ENCODE measurements around the gene SYNPO2. TPM values are rescaled to one million over a fixed set of nuclear protein-coding genes. Genes with fewer than 3 reads are reported as not detected.

Gene SYNPO2
- total RNA-seq, 1 experiment from 2014 or later, result 0.46 TPM

DNA sequence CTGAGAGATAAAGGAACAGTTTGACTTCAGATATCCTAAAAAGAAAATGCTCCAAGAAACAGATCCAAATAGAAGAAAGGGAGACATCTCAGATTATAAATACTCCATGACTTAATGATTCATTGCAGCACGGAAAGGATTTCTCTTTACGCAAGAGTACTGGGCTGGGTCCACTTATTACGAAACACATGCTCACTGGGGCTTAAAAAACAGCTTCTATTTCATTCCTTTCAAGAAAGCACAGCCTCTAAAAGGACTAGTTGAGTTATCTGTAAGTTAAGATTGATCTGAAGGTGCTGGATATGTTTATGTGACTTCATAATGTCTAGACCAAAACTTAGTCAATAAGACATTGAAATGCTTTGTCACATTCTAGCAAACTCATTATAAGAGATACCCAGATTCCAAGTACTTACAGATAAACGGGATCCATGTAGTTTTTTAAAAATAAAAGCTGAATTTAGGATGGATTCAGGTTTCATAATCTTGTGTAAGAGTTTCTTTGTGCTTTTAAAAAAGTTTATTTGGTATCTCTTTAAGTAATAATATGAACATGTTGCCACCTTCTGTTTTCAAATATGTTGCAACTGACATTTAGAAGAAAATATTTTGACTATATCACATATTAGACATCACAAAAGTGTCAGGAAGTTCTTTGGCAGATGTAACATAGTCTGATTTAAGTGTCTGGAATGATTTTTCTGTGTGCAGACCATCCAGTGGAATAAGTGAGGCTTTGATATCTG, 137.4 kb downstream of the SYNPO2 start:
- H3K4me3 ChIP-seq, result no peak overlapping the region
- H3K36me3 ChIP-seq, result no peaks in the 10 kb centered on the region
- DNase-seq, result peak; percentile 23
- H3K27me3 ChIP-seq, result no peaks in the 10 kb centered on the region
- no peaks in the 10 kb centered on the region for H3K9me3 ChIP-seq

DNA sequence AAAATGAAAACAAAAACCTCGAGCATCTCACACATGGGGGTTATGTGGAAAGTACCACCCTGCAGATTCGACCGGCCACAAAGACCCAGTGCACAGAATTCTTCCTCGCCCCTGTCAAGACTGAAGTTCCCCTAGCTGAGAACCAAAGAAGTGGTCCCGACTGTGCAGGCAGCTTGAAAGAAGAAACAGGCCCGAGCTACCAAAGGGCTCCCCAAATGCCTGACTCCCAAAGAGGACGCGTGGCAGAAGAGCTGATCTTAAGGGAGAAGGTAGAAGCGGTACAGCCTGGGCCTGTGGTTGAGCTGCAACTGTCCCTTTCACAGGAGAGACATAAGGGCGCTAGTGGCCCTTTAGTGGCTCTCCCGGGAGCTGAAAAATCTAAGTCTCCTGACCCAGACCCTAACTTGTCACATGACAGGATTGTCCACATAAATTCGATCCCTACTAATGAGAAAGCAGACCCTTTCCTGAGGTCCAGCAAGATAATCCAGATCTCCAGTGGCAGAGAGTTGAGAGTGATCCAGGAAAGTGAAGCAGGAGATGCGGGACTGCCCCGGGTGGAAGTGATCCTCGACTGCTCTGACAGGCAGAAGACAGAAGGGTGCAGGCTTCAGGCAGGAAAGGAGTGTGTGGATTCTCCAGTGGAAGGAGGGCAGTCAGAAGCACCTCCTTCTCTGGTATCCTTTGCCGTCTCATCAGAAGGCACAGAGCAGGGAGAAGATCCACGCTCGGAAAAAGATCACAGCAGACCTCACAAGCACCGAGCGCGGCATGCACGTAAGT, 138.2 kb downstream of the SYNPO2 start:
- DNase-seq, result no peak
- no peaks in the 10 kb centered on the region for H3K27me3 ChIP-seq
- H3K36me3 ChIP-seq, result no peaks in the 10 kb centered on the region
- H3K4me3 ChIP-seq, result no peak overlapping the region
- H3K9me3 ChIP-seq, result no peaks in the 10 kb centered on the region

- no peaks in the 10 kb centered on the region for H3K36me3 ChIP-seq
- no peaks in the 10 kb centered on the region for H3K27me3 ChIP-seq
- no peaks in the 10 kb centered on the region for H3K9me3 ChIP-seq
- no peak overlapping the region for H3K4me3 ChIP-seq
- no peak for DNase-seq
These were observed 139.2 kb downstream of the SYNPO2 start for GRCh38 chr4:119027811-119028210.

DNA sequence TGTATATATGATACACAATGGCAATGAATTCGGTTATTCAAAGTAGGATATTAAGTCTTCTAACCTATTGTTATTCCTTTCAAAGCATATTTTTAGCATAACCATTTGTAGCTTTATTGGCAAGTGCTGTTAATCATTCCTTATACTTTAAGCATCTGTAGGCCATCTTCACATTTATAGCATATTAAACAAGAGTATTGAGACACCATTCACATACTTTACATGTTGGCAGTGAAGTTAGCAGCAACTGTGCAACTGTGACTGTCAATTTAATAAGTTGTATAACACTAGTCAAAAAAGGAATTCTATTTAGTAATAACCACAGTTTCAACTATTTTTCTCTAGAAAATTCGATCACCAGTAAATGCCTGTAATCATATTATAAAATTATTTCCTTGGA, 139.6 kb downstream of the SYNPO2 start:
- no peaks in the 10 kb centered on the region for H3K9me3 ChIP-seq
- no peak for DNase-seq
- no peaks in the 10 kb centered on the region for H3K36me3 ChIP-seq
- H3K4me3 ChIP-seq, result no peak overlapping the region
- no peaks in the 10 kb centered on the region for H3K27me3 ChIP-seq

DNA sequence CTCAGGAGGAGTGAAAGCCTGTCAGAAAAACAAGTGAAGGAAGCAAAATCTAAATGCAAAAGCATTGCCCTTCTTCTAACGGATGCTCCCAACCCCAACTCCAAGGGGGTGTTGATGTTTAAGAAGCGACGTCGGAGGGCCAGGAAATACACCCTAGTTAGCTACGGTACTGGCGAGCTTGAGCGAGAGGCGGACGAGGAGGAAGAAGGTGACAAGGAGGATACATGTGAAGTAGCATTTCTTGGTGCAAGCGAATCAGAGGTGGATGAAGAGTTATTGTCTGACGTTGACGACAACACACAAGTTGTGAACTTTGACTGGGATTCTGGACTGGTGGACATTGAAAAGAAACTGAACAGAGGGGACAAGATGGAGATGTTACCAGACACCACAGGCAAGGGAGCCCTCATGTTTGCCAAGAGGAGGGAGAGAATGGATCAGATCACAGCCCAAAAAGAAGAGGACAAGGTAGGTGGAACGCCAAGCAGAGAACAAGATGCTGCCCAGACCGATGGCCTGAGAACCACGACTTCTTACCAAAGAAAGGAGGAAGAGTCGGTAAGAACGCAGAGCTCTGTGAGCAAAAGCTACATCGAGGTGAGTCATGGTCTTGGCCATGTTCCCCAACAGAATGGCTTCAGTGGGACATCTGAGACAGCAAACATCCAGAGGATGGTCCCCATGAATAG, 141.3 kb downstream of the SYNPO2 start:
- H3K36me3 ChIP-seq, result no peaks in the 10 kb centered on the region
- no peaks in the 10 kb centered on the region for H3K9me3 ChIP-seq
- no peak overlapping the region for H3K4me3 ChIP-seq
- H3K27me3 ChIP-seq, result no peaks in the 10 kb centered on the region
- DNase-seq, result no peak

DNA sequence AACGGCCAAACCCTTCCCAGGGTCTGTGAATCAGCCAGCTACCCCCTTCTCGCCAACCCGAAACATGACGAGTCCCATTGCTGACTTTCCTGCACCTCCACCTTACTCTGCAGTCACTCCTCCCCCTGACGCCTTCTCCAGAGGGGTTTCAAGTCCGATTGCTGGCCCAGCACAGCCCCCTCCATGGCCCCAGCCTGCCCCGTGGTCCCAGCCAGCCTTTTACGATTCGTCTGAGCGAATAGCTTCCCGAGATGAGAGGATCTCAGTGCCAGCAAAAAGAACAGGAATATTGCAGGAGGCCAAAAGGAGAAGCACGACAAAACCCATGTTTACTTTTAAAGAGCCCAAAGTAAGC, 141.9 kb downstream of the SYNPO2 start:
- H3K36me3 ChIP-seq, result no peaks in the 10 kb centered on the region
- no peak overlapping the region for H3K4me3 ChIP-seq
- H3K9me3 ChIP-seq, result no peaks in the 10 kb centered on the region
- H3K27me3 ChIP-seq, result no peaks in the 10 kb centered on the region
- no peak for DNase-seq

- Histone ChIP-seq H3K27me3 (no peaks in the 10 kb centered on the region), H3K9me3 (no peaks in the 10 kb centered on the region), H3K4me3 (no peak overlapping the region), H3K36me3 (no peaks in the 10 kb centered on the region)
- no peak for DNase-seq
These were observed 142.6 kb downstream of the SYNPO2 start for GRCh38 chr4:119031218-119031617.

DNA sequence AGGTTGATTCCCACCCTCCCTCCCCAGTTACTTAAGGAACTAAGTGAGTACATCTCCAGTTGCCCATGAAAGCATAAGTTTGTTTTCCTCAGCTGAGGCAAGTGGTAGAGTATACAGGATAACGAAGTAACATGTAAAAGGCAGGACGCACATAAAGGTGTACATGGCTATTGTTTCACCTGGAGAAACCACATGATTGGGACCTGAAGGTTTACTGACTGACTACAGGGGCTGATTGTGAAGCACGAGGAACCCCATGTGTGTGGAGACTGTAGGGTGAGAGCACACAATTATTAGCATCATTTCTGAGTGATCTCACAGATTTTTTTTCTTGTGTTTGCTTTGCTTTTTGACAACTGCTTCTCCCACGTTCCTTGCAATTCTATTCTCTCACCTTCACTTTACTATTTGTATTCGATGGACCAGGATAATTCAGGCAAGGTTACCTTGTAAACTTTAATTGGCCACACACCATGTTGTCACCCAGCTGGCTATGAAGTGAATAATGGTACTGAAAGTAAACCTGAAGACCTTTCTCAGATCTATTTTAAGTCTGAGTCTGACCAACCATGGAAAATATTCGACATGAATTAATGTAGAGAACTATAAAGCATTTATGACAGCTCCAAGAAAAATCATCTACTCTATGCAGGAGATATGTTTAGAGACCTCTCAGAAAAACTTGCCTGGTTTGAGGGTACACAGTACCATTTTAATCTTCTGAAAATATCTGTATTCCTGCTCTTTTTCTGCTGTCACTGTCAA, 144.4 kb downstream of the SYNPO2 start:
- Histone ChIP-seq H3K4me3 (no peak overlapping the region), H3K36me3 (no peaks in the 10 kb centered on the region), H3K9me3 (no peaks in the 10 kb centered on the region), H3K27me3 (no peaks in the 10 kb centered on the region)
- DNase-seq, result no peak

DNA sequence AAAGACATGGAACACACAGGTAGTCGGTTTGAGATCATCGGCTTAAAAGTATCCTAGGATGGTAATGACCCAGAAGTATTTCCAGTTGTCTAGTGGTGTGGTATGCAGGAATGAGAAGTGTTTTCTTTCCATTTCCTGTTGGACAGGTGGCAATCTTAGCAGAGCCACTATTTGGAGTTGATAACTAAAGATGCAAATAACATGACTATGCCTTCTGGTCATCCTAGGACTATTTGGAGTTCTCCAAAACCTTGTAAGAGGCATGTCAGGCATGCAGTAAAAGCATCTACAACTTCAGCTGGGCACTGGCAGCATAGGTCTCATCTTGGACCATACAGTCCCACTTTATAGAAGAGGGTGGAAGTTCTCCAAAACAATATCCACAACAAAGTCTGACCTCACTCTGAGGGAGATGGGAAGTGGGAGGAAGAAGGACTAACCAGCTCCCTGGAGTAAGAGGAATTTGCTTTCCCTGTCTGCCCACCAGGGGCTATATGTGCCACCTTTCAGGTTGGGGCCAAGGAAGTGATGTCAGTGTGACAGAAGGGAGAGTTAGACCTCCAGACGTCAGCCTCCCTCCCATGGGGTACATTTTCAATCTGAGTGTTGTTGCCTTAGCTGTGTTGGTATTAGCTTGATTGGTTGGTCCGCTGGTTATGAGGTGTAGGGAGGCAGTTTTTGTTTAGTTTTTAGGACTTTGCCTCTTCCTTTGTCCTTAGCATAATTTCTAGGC, 145.8 kb downstream of the SYNPO2 start:
- H3K9me3 ChIP-seq, result no peaks in the 10 kb centered on the region
- no peaks in the 10 kb centered on the region for H3K27me3 ChIP-seq
- H3K4me3 ChIP-seq, result no peak overlapping the region
- DNase-seq, result no peak
- H3K36me3 ChIP-seq, result no peaks in the 10 kb centered on the region

- Histone ChIP-seq H3K4me3 (no peak overlapping the region), H3K9me3 (no peaks in the 10 kb centered on the region), H3K27me3 (no peaks in the 10 kb centered on the region), H3K36me3 (no peaks in the 10 kb centered on the region)
- DNase-seq, result no peak
These were observed 147.5 kb downstream of the SYNPO2 start for GRCh38 chr4:119035951-119036737.

GRCh38 chr4:119037709-119038108, 149.1 kb downstream of the SYNPO2 start:
- no peaks in the 10 kb centered on the region for H3K36me3 ChIP-seq
- no peak for DNase-seq

DNA sequence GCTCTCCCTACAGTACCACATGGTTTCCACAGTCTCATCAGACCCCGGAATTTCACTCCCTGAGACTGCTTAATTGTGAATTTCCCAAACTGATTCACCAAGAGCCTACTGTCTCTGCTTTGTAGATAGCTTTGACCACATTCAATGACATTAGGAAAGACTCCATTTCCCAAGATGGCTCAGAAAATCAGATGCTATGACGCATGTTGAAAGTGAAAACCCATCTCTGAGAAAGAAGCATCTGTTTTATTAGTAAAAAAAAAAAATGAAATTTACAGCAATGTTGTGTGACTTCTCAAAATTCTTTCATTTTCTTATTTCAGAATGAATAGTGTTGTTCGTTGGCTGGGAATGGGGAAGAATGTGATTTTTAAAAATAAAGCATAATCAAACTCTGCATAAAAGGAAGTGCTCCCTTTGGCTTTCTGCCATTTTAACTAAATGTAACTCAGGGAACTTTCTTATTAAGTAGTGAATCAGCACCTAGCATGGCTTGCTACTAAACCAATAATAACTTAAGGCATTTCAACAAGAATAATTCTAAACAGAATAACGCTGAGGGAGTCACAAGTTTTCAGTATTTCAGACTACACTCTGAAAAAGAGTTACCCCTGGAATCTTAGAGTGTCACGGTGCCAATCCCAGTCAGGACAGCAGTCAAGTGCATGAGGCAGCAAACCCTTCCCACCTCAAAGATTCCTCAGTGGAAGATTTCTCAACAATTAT, 149.6 kb downstream of the SYNPO2 start:
- Histone ChIP-seq H3K4me3 (no peak overlapping the region), H3K27me3 (no peaks in the 10 kb centered on the region), H3K9me3 (no peaks in the 10 kb centered on the region), H3K36me3 (no peaks in the 10 kb centered on the region)
- no peak for DNase-seq

More at GRCh38 chr4:119037709-119038108, 149.1 kb downstream of the SYNPO2 start:
- H3K9me3 ChIP-seq, result no peaks in the 10 kb centered on the region
- H3K4me3 ChIP-seq, result no peak overlapping the region
- no peaks in the 10 kb centered on the region for H3K27me3 ChIP-seq

DNA sequence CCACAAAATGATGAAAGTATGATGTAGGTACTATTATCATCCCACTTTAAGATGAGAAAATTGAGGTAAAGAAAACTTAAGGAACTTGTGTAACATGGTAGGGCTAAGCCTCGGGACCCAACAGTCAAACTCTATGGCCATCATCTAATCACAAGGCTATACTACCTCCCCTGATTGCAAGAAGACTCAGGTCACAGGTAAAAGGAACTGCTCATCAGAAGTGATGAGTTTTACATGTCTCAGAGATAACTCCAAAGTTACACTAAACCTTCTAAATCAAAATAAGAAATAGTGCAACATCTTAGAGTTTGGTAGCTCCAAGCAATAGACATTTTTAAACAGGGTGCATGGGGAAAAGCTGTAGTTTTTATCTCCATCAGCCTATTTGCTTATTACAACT, 150.5 kb downstream of the SYNPO2 start:
- Histone ChIP-seq H3K4me3 (no peak overlapping the region), H3K36me3 (no peaks in the 10 kb centered on the region)
- no peak for DNase-seq

DNA sequence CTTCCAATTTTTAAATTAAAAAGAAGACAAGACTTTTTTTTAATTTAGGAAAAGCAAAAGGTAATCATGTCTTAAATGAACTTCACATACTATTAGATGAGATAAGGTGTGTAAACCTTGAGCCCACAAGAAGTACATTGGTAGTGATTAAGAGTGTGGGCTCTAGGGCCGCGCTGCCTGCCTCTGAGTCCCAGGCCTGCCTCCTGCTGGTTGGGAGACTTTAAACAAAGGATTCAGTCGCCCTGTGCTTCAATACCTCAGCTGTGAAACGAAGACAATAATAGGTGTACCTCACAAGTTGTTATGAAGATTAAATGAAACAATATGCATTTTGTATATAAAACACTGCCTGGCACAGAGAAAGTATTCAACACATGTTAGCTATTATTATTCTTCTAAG, 151.1 kb downstream of the SYNPO2 start:
- no peak for DNase-seq
- H3K36me3 ChIP-seq, result no peaks in the 10 kb centered on the region
- H3K4me3 ChIP-seq, result no peak overlapping the region
- H3K9me3 ChIP-seq, result no peaks in the 10 kb centered on the region
- no peaks in the 10 kb centered on the region for H3K27me3 ChIP-seq

More for the DNA sequence above, 150.5 kb downstream of the SYNPO2 start:
- Histone ChIP-seq H3K27me3 (no peaks in the 10 kb centered on the region), H3K9me3 (no peaks in the 10 kb centered on the region)

GRCh38 chr4:119040261-119040660, 151.6 kb downstream of the SYNPO2 start:
- Histone ChIP-seq H3K9me3 (no peaks in the 10 kb centered on the region), H3K4me3 (no peak overlapping the region), H3K36me3 (no peaks in the 10 kb centered on the region), H3K27me3 (no peaks in the 10 kb centered on the region)
- no peak for DNase-seq
